PC-3 (cell line): ENCODE measurements around the gene KCNK4.

Experiments
- CTCF ChIP-seq: fragments of 300-600 bp; sonication (generic); conservative IDR thresholded peaks from 2 replicates; pipeline ENCODE4 v1.5.1; 2017; ENCODE audit warnings: antibody characterized with exemption, low read depth, mild to moderate bottlenecking, low read length
- EZH2 ChIP-seq: fragments of 300-600 bp; sonication (generic); IDR thresholded peaks from one replicate; pipeline ENCODE4 v1.6.1; 2017; ENCODE audit warnings: antibody characterized with exemption, mild to moderate bottlenecking, low read length; ENCODE audit not compliant: unreplicated experiment

DNA sequence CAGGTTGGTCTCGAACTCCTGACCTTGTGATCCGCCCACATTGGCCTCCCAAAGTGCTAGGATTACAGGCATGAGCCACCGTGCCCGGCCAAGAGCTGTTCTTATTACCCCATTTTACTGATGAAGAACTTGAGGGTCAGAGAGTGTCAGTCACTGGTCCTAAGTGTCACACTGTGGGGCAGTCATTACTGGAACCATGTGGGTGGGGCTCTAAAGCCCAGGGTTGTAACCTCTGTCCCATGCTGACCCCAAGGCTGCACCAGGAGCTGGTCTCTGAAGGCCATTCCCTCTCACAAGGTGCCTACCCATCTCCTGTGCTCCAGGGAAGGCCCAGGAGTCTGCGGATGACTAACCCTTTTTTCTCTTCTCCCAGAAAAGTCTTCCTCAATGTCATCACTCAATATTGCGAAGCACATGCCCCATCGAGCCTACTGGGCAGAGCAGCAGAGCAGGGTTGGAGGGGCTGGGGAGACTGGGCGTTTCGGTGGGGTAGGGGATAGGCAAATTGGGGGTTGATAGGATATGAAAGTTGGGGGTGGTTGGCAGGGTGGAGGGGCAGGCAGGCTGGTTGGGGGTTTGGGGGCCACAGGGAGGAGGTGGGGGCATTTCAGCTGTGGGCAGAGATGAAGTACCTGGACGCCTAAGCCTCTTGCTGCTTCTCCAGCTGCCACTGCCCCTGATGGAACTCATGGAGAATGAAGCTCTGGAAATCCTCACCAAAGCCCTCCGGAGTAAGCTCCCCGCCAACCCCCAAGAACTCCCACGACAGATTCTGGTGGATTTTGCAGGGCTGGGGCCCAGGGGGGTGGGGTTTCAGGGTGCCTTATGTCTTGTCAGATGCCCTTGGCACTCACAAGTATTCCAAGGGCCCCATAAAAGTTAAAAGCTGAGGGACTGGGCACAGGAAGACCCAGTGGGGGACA is 12.3 kb downstream of the KCNK4 start:
- no peak for TF ChIP-seq CTCF
- TF ChIP-seq EZH2: no peak
